RPMI8226 (cell line): ENCODE results near the gene ACOXL.
"Not testable (repeated sequence)": the region's sequence is repeated elsewhere in the genome, so short reads cannot be mapped to it uniquely, and the experiment has no call there.

Experiments used
- DNase-seq: peaks from one replicate; pipeline ENCODE4 v3.0.0-alpha.2; 2015

Gene ACOXL

DNA sequence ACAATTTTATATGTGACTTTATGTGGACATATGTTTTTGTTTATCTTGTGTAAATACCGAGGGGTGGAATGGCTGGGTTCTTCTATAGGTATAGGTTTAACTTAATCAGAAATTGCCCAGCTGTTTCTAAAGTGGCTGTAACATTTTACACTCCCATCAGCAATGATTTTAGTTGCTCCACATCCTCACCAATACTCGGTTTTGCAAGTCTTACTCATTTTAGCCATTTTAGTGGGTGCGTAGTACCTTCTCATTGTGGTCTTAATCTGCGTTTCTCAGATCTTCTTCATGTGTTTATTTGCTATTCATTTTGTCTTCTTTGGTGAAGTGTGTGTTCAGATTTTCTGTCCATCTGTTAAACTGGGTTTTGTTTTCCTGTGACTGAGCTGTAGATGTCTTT, 292.9 kb downstream of the ACOXL start:
- DNase-seq: no peak

GRCh38 chr2:111028720-111029119, 296.3 kb downstream of the ACOXL start:
- no peak for DNase-seq

DNA sequence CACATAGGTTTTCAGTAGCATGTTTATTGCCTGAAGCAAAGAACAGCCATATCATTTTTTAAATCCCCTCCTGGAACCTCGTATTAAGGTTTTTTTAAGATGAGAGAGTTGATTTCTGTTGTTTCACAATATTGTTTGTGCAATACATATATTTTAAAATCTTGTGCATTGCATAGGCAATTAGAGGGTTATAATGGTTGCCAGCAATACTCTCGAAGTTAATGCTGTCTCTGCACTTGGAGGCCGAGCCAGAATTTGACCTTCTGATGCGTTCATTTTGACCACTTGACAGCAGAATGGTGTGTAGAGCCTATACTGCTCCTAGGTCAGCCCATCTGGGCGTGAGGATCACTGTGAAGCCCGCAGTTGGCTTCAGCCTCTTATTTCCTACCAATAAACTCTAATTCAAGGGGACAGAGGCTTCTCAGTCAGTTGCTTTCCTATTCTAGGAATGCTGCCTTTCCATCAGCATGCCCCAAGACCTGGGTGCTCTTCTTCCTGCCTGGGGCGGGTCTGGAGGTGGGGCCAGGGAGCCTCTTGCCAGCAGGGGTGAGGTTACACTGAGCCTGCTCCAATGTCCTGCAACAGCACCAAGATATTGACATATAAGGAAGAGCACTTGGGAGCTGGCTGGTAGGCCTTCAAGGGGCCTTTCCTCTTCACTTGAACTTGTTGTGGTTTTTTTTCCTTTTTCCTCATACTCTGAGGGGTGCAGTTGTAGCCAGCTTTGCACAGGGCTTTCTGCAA, 297.0 kb downstream of the ACOXL start:
- no peak for DNase-seq

DNA sequence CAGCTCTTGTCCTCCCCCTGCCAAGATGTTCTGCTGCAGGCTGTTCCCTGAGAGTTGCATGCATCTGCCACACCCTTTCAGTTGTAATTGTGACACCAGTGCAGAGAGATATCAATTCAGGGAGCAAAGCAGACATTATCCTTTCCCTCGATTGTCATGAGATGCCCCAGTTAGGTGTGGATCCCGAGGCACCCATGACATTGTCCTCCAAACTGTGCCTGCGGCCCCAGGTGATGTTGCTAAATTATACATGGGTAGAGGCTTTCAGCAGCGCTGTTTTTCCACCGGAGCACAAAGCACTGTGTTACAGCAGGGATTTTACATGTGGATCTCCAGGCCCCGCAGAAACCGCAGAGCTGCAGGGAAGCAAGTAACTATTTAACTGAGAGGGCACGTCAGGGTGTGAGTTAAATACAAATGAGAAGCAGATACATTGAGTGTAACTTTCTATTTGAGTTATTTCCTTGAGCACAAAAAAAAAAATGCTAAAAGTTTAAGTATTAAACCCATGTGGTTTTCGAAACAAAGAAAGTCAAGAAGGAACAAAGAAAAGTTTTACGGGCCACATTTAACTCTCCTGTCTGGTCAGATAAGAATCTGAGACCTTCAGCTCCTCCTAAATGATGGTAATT, 298.0 kb downstream of the ACOXL start:
- DNase-seq: no peak

- DNase-seq: no peak
Measured at GRCh38 chr2:111030945-111031344, 298.6 kb downstream of the ACOXL start.

DNA sequence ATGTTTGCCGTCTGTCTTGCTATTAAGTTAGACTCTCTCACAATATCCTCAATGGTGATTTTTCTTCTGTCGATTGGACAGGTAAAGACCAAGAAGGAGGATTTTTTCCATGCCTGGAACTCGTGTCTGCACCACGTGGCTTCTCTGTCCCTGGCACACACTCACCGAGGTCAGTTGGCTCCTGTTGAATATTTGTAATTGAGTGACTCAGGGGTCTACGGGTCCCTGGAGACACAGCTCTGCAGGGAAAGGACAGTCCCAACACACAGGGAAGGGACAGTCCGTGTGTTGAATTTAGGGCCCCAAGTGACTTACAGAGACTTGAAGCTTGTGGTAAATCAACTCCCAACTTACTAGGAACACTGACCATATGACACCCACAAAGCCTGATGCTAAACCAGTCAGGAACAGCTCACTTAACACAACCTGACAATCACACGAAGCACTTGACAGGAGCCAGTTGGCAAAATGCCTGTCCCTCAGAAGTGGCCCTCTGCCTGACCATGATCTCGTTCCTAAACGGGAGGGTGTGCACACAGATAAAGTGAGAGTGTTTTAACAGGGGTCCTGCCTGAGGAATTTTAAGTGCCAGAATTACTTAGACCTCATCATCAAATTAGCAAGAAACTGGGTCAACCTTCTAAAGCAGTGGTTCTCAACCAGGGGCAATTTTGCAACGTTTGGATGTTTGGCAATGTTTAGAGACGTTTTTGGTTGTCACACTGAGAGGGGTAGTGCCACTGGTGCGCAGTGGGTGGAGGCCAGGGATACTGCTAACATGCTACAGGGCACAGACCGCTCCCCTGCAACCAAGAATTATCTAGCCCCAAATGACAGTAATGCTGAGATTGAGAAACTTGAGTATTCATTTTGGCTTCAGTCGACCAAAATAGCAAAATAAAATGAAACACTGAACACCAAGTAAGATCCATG, 299.4 kb downstream of the ACOXL start:
- no peak for DNase-seq

GRCh38 chr2:111032721-111033429, 300.5 kb downstream of the ACOXL start:
- no peak for DNase-seq

DNA sequence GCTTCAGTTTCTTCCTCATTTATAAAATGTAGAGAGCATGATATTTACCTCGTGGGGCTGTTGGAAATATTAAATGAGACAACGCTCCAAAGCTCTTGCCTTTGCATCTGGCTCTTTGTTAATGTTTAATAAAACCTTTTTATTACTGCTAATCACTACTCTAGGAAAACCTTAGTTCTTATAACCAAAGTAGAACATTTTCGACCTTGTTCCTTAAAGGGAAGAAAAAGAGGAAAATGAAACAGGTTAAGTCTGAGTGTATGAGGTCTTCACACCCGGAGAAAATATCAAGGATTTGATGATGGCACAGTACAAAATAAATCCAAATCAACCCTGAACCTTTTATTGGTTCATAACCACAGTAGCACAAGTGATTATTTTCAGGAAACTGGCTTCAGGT, 301.8 kb downstream of the ACOXL start:
- DNase-seq: no peak

DNA sequence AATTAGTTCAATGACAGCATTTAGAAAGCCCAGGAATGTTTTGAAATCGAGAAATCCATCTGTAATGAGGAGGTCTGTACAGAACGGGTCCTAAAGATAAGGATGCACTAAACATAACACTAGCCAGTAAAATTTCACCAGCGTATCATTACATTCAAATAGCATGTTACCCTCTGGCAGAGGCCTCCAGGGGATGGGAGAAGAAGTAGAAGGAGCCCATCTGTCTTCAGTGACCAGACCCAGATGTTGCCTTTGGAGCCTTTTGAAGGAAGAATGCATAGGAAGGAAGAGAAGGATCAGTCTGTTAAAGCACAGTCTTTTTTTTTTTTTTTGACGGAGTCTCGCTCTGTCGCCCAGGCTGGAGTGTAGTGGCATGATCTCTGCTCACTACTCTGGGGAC, 302.2 kb downstream of the ACOXL start:
- no peak for DNase-seq

DNA sequence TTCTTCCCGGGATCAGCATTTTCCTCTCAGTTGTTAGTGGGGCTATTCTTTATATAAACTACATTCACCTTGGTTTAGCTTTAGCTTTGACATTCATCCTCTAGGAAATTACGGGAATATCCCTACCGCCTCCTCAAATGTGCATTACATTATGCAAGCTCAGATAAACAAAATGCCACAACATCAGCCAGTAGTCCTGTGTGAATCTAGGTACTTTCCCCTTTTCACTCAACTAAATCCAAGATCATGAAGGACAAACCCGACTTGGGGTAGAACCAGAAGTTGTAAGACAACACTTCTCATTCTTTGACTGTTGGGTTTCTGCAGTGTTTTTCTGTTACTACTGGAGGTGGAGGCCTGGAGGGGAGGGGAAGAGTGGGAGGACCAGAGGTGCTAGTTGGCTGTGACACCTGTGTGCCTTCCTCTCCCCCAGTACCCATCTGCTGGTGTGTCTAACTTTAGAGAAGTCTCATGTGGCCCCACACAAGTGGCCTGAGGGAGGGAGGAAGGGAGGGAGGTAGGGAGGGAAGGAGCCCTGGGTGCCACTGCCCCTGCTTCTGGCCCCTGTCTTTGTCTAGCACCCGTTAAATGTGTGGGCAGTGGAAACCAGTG, 303.6 kb downstream of the ACOXL start:
- no peak for DNase-seq

DNA sequence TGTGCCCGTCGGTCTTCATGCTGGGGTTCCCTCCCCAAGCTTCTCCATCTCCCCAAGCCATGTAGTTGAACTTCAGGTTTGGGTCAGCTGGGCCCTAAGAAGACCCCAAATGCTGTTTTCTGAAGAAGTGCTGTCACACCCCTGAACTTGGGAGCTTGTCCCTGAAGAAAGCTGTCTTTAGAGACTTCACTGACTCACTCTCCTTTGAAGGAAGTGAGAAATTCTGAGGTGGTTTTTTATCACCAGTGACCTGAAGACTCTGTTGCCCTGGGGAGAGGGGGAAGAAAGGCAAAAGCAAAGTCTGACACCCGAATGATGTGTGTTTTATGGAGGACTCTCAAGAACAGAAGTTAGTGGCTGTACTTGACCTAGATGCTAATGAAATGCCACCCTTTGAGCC, 304.8 kb downstream of the ACOXL start:
- DNase-seq: no peak

DNA sequence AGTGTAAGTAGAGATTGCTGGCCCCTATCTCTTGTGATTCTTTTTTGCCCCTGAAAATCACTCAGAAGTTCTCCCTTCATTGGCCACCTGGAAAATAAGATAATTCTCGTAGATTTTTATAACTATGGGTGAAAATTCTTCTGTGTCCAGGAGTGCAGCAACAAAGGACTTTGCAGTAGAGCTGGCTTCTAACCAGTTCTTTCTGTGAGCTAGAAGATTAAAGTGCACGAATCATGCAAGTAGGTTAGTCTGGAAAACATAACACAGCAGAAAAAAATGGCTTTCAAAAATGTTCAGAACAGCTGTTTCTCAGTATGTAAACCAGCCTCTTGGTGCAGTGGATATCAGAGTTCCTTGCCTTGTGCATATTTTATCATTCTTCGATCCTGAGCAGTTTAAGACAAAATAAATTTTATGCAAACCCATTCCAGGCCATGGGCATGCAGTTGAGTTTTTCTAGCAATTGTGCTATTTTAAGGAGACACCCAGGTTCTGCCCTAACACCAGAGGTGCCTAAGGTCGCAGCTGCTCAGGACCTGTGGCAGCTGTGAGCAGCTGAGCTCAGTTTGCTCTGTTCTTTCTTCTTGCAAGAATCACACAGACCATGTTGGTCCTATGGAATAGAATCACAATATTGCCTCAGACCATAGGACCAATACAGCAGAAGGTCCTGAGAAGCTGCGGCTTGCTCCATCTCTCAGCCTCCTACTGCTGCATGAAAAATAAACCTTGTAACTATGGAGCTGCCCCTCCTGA, 307.4 kb downstream of the ACOXL start:
- no peak for DNase-seq

GRCh38 chr2:111041398-111042202, 309.2 kb downstream of the ACOXL start:
- DNase-seq: no peak

- DNase-seq: no peak
Measured at GRCh38 chr2:111042261-111042660, 309.9 kb downstream of the ACOXL start.

DNA sequence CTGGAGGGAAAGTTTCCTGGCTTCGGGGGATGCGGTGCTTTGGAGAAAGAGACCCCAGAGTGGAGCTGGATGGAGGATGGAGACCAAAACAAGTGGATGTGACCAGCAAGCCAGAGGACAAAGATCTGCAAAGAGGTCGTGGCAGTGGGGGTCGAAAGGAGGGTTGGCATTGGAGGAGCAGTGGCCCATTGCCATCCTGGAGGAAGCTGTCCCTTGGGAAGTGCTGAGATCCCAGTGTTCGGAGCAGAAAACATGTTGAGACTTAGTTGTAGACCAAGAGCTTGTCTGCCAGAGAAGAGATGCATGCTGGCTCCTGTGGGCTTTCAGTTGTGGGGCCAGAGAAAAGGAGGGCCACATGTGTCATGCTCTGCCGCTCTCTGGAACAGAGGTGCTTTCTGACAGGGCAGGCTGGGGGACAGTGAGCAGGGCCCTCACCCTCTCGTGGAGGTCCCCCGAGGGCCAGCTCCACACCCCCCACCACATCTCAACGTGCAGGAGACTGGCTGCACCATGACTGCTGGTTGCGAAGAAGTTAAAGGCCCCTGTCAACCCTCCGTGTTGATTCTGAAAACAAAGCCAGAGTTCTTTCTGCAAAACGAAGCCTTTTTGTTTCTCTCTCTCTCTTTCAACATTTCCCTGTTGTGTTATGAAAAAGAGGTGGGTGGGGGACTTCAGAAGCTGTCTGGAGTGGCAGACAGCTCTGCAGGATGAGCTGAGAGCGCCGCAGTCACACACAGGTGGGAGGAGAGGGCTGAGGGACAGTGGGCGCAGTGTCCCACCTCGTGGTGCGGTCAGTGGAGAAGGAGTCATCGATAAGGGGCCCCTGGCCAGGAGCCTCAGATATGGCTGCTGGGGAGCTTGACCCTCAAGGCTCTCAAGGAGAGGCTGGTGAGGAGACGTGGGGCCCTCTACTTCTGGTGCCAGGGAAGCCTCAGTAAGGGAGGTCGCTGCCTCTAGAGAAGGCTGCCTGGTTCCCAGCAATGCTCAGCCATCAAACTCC, 310.7 kb downstream of the ACOXL start:
- DNase-seq: no peak

DNA sequence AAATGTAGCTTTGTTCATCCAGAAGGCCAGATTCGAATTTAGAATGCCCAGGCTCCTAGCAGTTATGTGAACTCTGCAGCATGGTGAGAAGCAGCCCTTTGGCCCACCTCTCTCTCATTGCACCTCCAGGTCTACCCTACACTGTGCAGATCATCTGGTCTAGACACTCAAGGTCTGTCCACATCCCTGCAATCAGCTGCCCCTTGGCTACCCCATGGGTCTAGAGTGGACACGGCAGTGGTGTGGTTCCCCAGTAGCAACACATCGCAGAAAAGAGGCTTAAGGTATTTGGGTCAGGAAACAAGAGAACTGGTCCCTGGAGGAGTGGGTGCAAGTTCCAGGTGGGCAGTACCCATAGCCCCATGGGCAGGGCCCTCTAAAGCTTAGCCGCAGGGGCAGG, 311.7 kb downstream of the ACOXL start:
- DNase-seq: no peak

DNA sequence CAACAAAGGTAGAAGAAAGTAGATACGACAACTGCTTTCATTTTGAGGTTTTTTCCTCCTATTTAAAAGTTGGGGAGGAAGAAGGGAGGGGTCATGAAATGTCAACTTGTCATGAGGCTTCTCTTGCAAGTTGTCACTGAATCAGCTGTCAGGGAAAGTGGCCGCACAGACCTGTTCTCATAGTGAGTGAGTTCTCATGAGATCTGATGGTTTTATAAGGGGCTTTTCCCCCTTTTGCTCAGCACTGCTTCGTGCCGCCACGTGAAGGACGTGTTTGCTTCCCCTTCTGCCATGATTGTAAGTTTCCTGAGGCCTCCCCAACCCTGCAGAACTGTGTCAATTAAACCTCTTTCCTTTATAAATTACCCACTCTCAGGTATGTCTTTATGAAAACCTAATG, 312.9 kb downstream of the ACOXL start:
- not testable (repeated sequence) for DNase-seq

- DNase-seq: no peak
Measured at GRCh38 chr2:111045771-111046444, 313.5 kb downstream of the ACOXL start.

- no peak for DNase-seq
Measured at GRCh38 chr2:111046670-111047069, 314.3 kb downstream of the ACOXL start.
